HAP-1 (cell line): ENCODE measurements around the gene TMC1.
"Not testable (repeated sequence)": the region's sequence is repeated elsewhere in the genome, so short reads cannot be mapped to it uniquely, and the experiment has no call there.

Source experiments
- DNase-seq, 2 experiments: peaks; one replicate each; pipeline ENCODE4 v3.0.0-alpha.2; 2016 to 2020; ENCODE audit warnings: low spot score in 2 of 2
- H3K27me3 ChIP-seq: fragments of 250-450 bp; sonication (Bioruptor Pico); 2 replicates; pipeline ENCODE4 v1.5.1; 2020; ENCODE audit warnings: low read depth, mild to moderate bottlenecking, moderate library complexity
- H3K36me3 ChIP-seq: fragments of 250-450 bp; sonication (Bioruptor Pico); replicated peaks from 2 replicates; pipeline ENCODE4 v1.5.1; 2020; ENCODE audit warnings: mild to moderate bottlenecking
- H3K4me1 ChIP-seq: fragments of 250-450 bp; sonication (Bioruptor Pico); 2 replicates; pipeline ENCODE4 v1.5.1; 2020; ENCODE audit warnings: mild to moderate bottlenecking
- H3K4me3 ChIP-seq: fragments of 250-450 bp; sonication (Bioruptor Pico); 2 replicates; pipeline ENCODE4 v1.5.1; 2020; ENCODE audit warnings: mild to moderate bottlenecking, moderate library complexity
- H3K9me3 ChIP-seq: fragments of 250-450 bp; sonication (Bioruptor Pico); 2 replicates; pipeline ENCODE4 v1.5.1; 2020; ENCODE audit warnings: mild to moderate bottlenecking, moderate library complexity
- in situ Hi-C: fragments of 300-500 bp; cut with MboI; formaldehyde crosslinking; loops from 3 replicates; pipeline ENCODE4 v1.14.3; 2020; ENCODE audit warnings: low sequenced_read_pairs, inconsistent platforms, mixed read lengths

Gene TMC1

GRCh38 chr9:72805238-72805637 lies 283.8 kb downstream of the TMC1 start:
- in situ Hi-C loops = no loop called here
- H3K36me3 ChIP-seq = no peaks in the 10 kb centered on the region
- no peak overlapping the region for H3K4me3 ChIP-seq
- no peak for DNase-seq
- H3K9me3 ChIP-seq = no peaks in the 10 kb centered on the region
- H3K4me1 ChIP-seq = peaks cover 13% of the 10 kb centered on the region
- no peaks in the 10 kb centered on the region for H3K27me3 ChIP-seq

- H3K36me3 ChIP-seq, DNase-seq, H3K4me3 ChIP-seq, H3K9me3 ChIP-seq, in situ Hi-C loops, H3K27me3 ChIP-seq: not testable (repeated sequence)
- peaks cover 11% of the 10 kb centered on the region for H3K4me1 ChIP-seq
Observed at GRCh38 chr9:72806313-72806809, 285.0 kb downstream of the TMC1 start.

GRCh38 chr9:72807765-72808445 lies 286.5 kb downstream of the TMC1 start:
- in situ Hi-C loops = no loop called here
- Histone ChIP-seq H3K36me3 (no peaks in the 10 kb centered on the region), H3K4me1 (peaks cover 15% of the 10 kb centered on the region), H3K4me3 (no peak overlapping the region), H3K27me3 (no peaks in the 10 kb centered on the region), H3K9me3 (no peaks in the 10 kb centered on the region)
- peak in 1 of 2 experiments; percentile 47 for DNase-seq

GRCh38 chr9:72808446-72808768 lies 287.0 kb downstream of the TMC1 start:
- in situ Hi-C loops = no loop called here
- Histone ChIP-seq H3K36me3 (no peaks in the 10 kb centered on the region), H3K4me3 (no peak overlapping the region), H3K4me1 (peaks cover 15% of the 10 kb centered on the region), H3K9me3 (no peaks in the 10 kb centered on the region), H3K27me3 (no peaks in the 10 kb centered on the region)
- no peak for DNase-seq

GRCh38 chr9:72809586-72809985 lies 288.2 kb downstream of the TMC1 start:
- Histone ChIP-seq H3K9me3 (no peaks in the 10 kb centered on the region), H3K4me1 (peaks cover 15% of the 10 kb centered on the region), H3K4me3 (no peak overlapping the region), H3K27me3 (no peaks in the 10 kb centered on the region), H3K36me3 (no peaks in the 10 kb centered on the region)
- DNase-seq = no peak
- in situ Hi-C loops = no loop called here

GRCh38 chr9:72812559-72813111 lies 291.2 kb downstream of the TMC1 start:
- in situ Hi-C loops = no loop called here
- DNase-seq = no peak

GRCh38 chr9:72813544-72813943 lies 292.1 kb downstream of the TMC1 start:
- Histone ChIP-seq H3K9me3 (no peaks in the 10 kb centered on the region), H3K36me3 (no peaks in the 10 kb centered on the region), H3K4me1 (peaks cover 20% of the 10 kb centered on the region), H3K27me3 (no peaks in the 10 kb centered on the region), H3K4me3 (no peak overlapping the region)
- no peak for DNase-seq
- in situ Hi-C loops = no loop called here

More at GRCh38 chr9:72812559-72813111, 291.2 kb downstream of the TMC1 start:
- no peak overlapping the region for H3K4me3 ChIP-seq
- H3K27me3 ChIP-seq = no peaks in the 10 kb centered on the region
- no peaks in the 10 kb centered on the region for H3K9me3 ChIP-seq
- H3K4me1 ChIP-seq = peaks cover 20% of the 10 kb centered on the region
- no peaks in the 10 kb centered on the region for H3K36me3 ChIP-seq

GRCh38 chr9:72814083-72814597 lies 292.7 kb downstream of the TMC1 start:
- in situ Hi-C loops = no loop called here
- peaks cover 20% of the 10 kb centered on the region for H3K4me1 ChIP-seq
- DNase-seq = no peak

GRCh38 chr9:72816666-72817065 lies 295.3 kb downstream of the TMC1 start:
- Histone ChIP-seq H3K4me3 (no peak overlapping the region), H3K27me3 (no peaks in the 10 kb centered on the region), H3K36me3 (no peaks in the 10 kb centered on the region), H3K4me1 (peaks cover 8% of the 10 kb centered on the region), H3K9me3 (no peaks in the 10 kb centered on the region)
- in situ Hi-C loops = no loop called here
- DNase-seq = no peak

More at GRCh38 chr9:72814083-72814597, 292.7 kb downstream of the TMC1 start:
- Histone ChIP-seq H3K4me3 (no peak overlapping the region), H3K36me3 (no peaks in the 10 kb centered on the region), H3K9me3 (no peaks in the 10 kb centered on the region), H3K27me3 (no peaks in the 10 kb centered on the region)

- in situ Hi-C loops = no loop called here
- peaks cover 14% of the 10 kb centered on the region for H3K4me1 ChIP-seq
- H3K36me3 ChIP-seq = no peaks in the 10 kb centered on the region
- DNase-seq = no peak
- no peaks in the 10 kb centered on the region for H3K9me3 ChIP-seq
- no peak overlapping the region for H3K4me3 ChIP-seq
- H3K27me3 ChIP-seq = no peaks in the 10 kb centered on the region
Observed at GRCh38 chr9:72817413-72817812, 296.0 kb downstream of the TMC1 start.

GRCh38 chr9:72818385-72818784 lies 297.0 kb downstream of the TMC1 start:
- no peak overlapping the region for H3K4me3 ChIP-seq
- DNase-seq = no peak
- no peaks in the 10 kb centered on the region for H3K36me3 ChIP-seq
- H3K4me1 ChIP-seq = peaks cover 20% of the 10 kb centered on the region
- in situ Hi-C loops = no loop called here
- no peaks in the 10 kb centered on the region for H3K9me3 ChIP-seq
- no peaks in the 10 kb centered on the region for H3K27me3 ChIP-seq

- H3K27me3 ChIP-seq = no peaks in the 10 kb centered on the region
- H3K4me1 ChIP-seq = peaks cover 40% of the 10 kb centered on the region
- in situ Hi-C loops = loop anchor here (5.0 to 10.0 kb wide), 3 partner anchors 229 to 789 kb away; no protein-coding TSS in a partner anchor
- H3K9me3 ChIP-seq = no peaks in the 10 kb centered on the region
- H3K36me3 ChIP-seq = no peaks in the 10 kb centered on the region
- H3K4me3 ChIP-seq = no peak overlapping the region
- no peak for DNase-seq
Observed at GRCh38 chr9:72823971-72824370, 302.6 kb downstream of the TMC1 start.

GRCh38 chr9:72826996-72827949 lies 305.9 kb downstream of the TMC1 start:
- H3K4me1 ChIP-seq = peaks cover 39% of the 10 kb centered on the region
- in situ Hi-C loops = loop anchor here (10.0 kb wide), 2 partner anchors 232 to 792 kb away; no protein-coding TSS in a partner anchor

More at GRCh38 chr9:72826996-72827949, 305.9 kb downstream of the TMC1 start:
- H3K27me3 ChIP-seq = no peaks in the 10 kb centered on the region
- H3K4me3 ChIP-seq = no peak overlapping the region
- H3K9me3 ChIP-seq = no peaks in the 10 kb centered on the region
- peak in 1 of 2 experiments; percentile 23 for DNase-seq
- no peaks in the 10 kb centered on the region for H3K36me3 ChIP-seq
